Calu3 (cell line): ENCODE measurements around the gene KCTD3. TPM values are rescaled to one million over a fixed set of nuclear protein-coding genes. Genes with fewer than 3 reads are reported as not detected.

ENCODE experiments used
- BruUV-seq: library from RNA; stranded (reverse); fragments of 400-500 nt; replicated peaks from 2 replicates; lab custom pipeline; 2021; lab: Mats Ljungman, UMichigan
- CTCF ChIA-PET: fragments of 300-600 bp; sonication (Branson Sonifier 250); formaldehyde crosslinking; loops from one replicate; lab custom pipeline; 2022; ENCODE audit warnings: antibody characterized with exemption; lab: Charles Lee
- DNase-seq: peaks from one replicate; pipeline ENCODE4 v3.0.0; 2022
- H3K27ac Mint-ChIP-seq: one replicate; pipeline ENCODE4 v1.8.0; 2022; ENCODE audit warnings: mixed read lengths; ENCODE audit not compliant: unreplicated experiment
- H3K27me3 Mint-ChIP-seq: one replicate; pipeline ENCODE4 v1.8.0; 2022; ENCODE audit warnings: mixed read lengths; ENCODE audit not compliant: unreplicated experiment
- H3K36me3 Mint-ChIP-seq: one replicate; pipeline ENCODE4 v1.8.0; 2022; ENCODE audit warnings: mild to moderate bottlenecking, moderate library complexity, mixed read lengths; ENCODE audit not compliant: insufficient read depth, unreplicated experiment
- H3K4me1 Mint-ChIP-seq: one replicate; pipeline ENCODE4 v1.8.0; 2022; ENCODE audit warnings: mild to moderate bottlenecking, low read depth, mixed read lengths; ENCODE audit not compliant: unreplicated experiment
- H3K4me3 Mint-ChIP-seq: one replicate; pipeline ENCODE4 v1.8.0; 2022; ENCODE audit warnings: mild to moderate bottlenecking, low read depth, moderate library complexity, mixed read lengths; ENCODE audit not compliant: unreplicated experiment
- H3K9me3 Mint-ChIP-seq: one replicate; pipeline ENCODE4 v1.8.0; 2022; ENCODE audit warnings: low read depth, mixed read lengths; ENCODE audit not compliant: unreplicated experiment
- CTCF ChIP-seq: fragments of 200-600 bp; IDR thresholded peaks from one replicate; pipeline ENCODE4 v1.8.0; 2022; ENCODE audit warnings: antibody characterized with exemption; ENCODE audit not compliant: unreplicated experiment
- intact Hi-C: fragments of 100-400 bp; cut with micrococcal nuclease; formaldehyde crosslinking; loops from one replicate; pipeline ENCODE4 v1.10.0; 2022; ENCODE audit not compliant: unreplicated experiment
- total RNA-seq: library from RNA; stranded (reverse); gene quantifications from 2 replicates; pipeline ENCODE4 v1.2.3, GENCODE V29; 2022

The KCTD3 gene
- total RNA-seq, 1 experiment from 2014 or later, result 48.8 TPM

GRCh38 chr1:215555531-215555930 is 11.6 kb upstream of the KCTD3 start:
- H3K27me3 Mint-ChIP-seq, result no peaks in the 10 kb centered on the region
- no peaks in the 10 kb centered on the region for H3K9me3 Mint-ChIP-seq
- intact Hi-C loops, result no loop called here
- H3K4me1 Mint-ChIP-seq, result peaks cover 28% of the 10 kb centered on the region
- no peaks in the 10 kb centered on the region for H3K36me3 Mint-ChIP-seq
- no peak for TF ChIP-seq CTCF
- no peak for DNase-seq
- BruUV-seq, result no TSS peak
- no peak overlapping the region for H3K27ac Mint-ChIP-seq
- CTCF ChIA-PET, result no interaction called here
- H3K4me3 Mint-ChIP-seq, result no peak overlapping the region

GRCh38 chr1:215556996-215557395 is 10.1 kb upstream of the KCTD3 start:
- H3K27me3 Mint-ChIP-seq, result no peaks in the 10 kb centered on the region
- no TSS peak for BruUV-seq
- H3K36me3 Mint-ChIP-seq, result no peaks in the 10 kb centered on the region
- DNase-seq, result no peak
- TF ChIP-seq CTCF, result no peak
- peaks cover 28% of the 10 kb centered on the region for H3K4me1 Mint-ChIP-seq
- peaks cover 2% of the 10 kb centered on the region for H3K9me3 Mint-ChIP-seq
- H3K27ac Mint-ChIP-seq, result no peak overlapping the region
- CTCF ChIA-PET, result interaction anchor here (1.0 kb wide), 1 partner anchor 27 kb away, joined by 3 read pairs; no protein-coding TSS in a partner anchor
- intact Hi-C loops, result no loop called here
- H3K4me3 Mint-ChIP-seq, result no peak overlapping the region

- DNase-seq, result no peak
- BruUV-seq, result no TSS peak
- H3K27ac Mint-ChIP-seq, result peak overlapping the region; percentile 19
- intact Hi-C loops, result no loop called here
- no peaks in the 10 kb centered on the region for H3K36me3 Mint-ChIP-seq
- no peak for TF ChIP-seq CTCF
- H3K9me3 Mint-ChIP-seq, result peaks cover 2% of the 10 kb centered on the region
- H3K27me3 Mint-ChIP-seq, result no peaks in the 10 kb centered on the region
- peaks cover 28% of the 10 kb centered on the region for H3K4me1 Mint-ChIP-seq
- no peak overlapping the region for H3K4me3 Mint-ChIP-seq
- CTCF ChIA-PET, result interaction anchor here (0.6 to 1.7 kb wide), 4 partner anchors 11 to 1075 kb away, joined by 3 to 8 read pairs (median 4); no protein-coding TSS in a partner anchor
Measured at GRCh38 chr1:215557504-215557903, 9.6 kb upstream of the KCTD3 start.

- H3K36me3 Mint-ChIP-seq, result no peaks in the 10 kb centered on the region
- peaks cover 28% of the 10 kb centered on the region for H3K4me1 Mint-ChIP-seq
- no peak for TF ChIP-seq CTCF
- H3K27me3 Mint-ChIP-seq, result no peaks in the 10 kb centered on the region
- DNase-seq, result no peak
- intact Hi-C loops, result no loop called here
- CTCF ChIA-PET, result interaction anchor here (0.6 to 1.7 kb wide), 5 partner anchors 9 to 1076 kb away, joined by 3 to 8 read pairs (median 3); no protein-coding TSS in a partner anchor
- no TSS peak for BruUV-seq
- peaks cover 2% of the 10 kb centered on the region for H3K9me3 Mint-ChIP-seq
- peak overlapping the region; percentile 19 for H3K27ac Mint-ChIP-seq
- H3K4me3 Mint-ChIP-seq, result no peak overlapping the region
Measured at GRCh38 chr1:215557992-215558626, 9.0 kb upstream of the KCTD3 start.
